GM12873 (cell line): Measurements from ENCODE around the gene HYCC2.

Source experiments
- CTCF ChIP-seq: IDR thresholded peaks from 2 replicates; pipeline ENCODE4 v1.5.1; 2012; ENCODE audit warnings: low read depth, mild to moderate bottlenecking, moderate library complexity, low read length, control low read depth; ENCODE audit not compliant: insufficient read depth; ENCODE audit errors: missing control alignments

HYCC2 gene

DNA sequence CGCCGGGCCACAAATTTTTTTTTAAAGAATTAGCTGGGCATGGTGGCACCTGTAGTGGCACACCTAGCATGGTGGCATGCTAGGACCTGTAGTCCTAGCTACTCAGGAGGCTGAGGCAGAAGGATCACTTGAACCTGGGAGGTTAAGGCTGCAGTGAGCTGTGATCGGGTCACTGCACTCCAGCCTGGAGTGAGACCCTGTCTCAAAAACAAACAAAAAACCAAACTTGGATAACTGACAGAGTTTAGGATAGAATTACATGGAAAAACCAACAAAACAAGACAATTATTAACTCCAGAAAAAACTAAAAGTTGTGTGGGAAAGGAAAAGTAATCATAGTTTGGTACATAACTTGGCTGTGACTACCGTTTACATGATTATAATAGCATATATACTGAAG, 42.9 kb upstream of the HYCC2 start:
- TF ChIP-seq CTCF, result no peak

DNA sequence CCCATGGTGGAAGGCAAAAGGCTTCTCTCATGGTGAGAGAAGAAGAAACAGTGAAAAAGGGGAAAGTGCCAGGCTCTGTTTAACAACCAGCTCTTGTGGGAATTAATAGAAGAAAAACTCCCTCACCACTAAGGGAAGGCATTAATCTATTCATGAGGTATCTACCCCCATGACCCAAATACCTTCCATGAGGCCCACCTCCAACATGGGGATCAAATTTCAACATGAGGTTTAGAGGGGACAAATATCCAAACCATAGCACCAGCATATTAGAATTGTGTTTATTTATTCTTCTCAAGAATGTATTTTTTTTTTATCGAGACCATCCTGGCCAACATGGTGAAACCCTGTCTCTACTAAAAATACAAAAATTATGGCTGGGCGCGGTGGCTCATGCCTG, 39.6 kb upstream of the HYCC2 start:
- TF ChIP-seq CTCF, result no peak

GRCh38 chr2:201110615-201111014, 39.1 kb upstream of the HYCC2 start:
- no peak for TF ChIP-seq CTCF

GRCh38 chr2:201109186-201109585, 37.7 kb upstream of the HYCC2 start:
- TF ChIP-seq CTCF, result no peak

DNA sequence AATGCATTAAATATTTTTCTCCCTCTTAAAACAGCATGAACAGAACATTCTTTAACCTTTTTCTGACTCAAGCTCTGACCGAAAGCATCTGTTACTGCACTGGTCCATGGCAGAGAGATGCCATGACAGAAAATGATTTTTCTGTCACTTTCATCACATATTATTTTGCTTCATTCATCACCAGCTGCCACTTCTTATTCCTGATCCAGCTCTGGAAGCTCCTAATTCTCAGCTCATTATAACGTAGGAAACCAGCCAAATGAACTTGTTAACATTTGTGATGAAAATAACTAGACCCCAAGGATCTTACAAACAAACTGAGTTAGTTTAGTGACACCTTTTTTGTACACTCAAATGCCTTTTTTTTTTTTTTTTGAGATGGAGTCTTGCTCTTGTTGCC, 36.9 kb upstream of the HYCC2 start:
- no peak for TF ChIP-seq CTCF

- TF ChIP-seq CTCF, result no peak
Measured at GRCh38 chr2:201107624-201108023, 36.2 kb upstream of the HYCC2 start.

- no peak for TF ChIP-seq CTCF
Measured at GRCh38 chr2:201105759-201106158, 34.3 kb upstream of the HYCC2 start.
